K562 (cell line): ENCODE measurements around the gene PCDHA5. TPM values are rescaled to one million over a fixed set of nuclear protein-coding genes. Genes with fewer than 3 reads are reported as not detected.
"Not testable (repeated sequence)": the region's sequence is repeated elsewhere in the genome, so short reads cannot be mapped to it uniquely, and the experiment has no call there.

Experiments
- ATAC-seq: fragments of 200-7000 bp; cut with Tn5 transposase; 3 replicates; pipeline ENCODE4 v1.9.1; 2020; ENCODE audit warnings: moderate library complexity
- BruUV-seq: library from RNA; stranded (reverse); fragments of 400-500 nt; replicated peaks from 2 replicates; lab custom pipeline; 2021; lab: Mats Ljungman, UMichigan
- CTCF ChIA-PET: fragments of 300-600 bp; formaldehyde crosslinking; extraction: SDS; loops from one replicate; lab custom pipeline; 2021; ENCODE audit warnings: low intra/inter-chr PET ratio; lab: Yijun Ruan, JAX
- POLR2A ChIA-PET: fragments of 300-600, 350-650 bp; sonication (Branson Sonifier 250); formaldehyde crosslinking; extraction: SDS; loops from one replicate; lab custom pipeline; 2021; ENCODE audit warnings: antibody characterized with exemption, inconsistent platforms; lab: Yijun Ruan, JAX
- DNase-seq, 4 experiments: peaks; one replicate each; pipeline versions ENCODE4 v3.0.0 to v3.0.0-alpha.2; 2011 to 2018; ENCODE audit warnings: low spot score in 3 of 4, mixed read lengths in 3 of 4; ENCODE audit errors: extremely low read depth in 1 of 4
- FAIRE-seq: peaks from 2 replicates; lab custom pipeline; 2011; peaks lifted over from hg19 to GRCh38; lab: Jason Lieb, UNC
- H2AFZ ChIP-seq: 2 replicates; pipeline ENCODE4 v1.6.0; 2011; ENCODE audit warnings: low read depth, low read length, control low read depth, inconsistent platforms
- H3K27ac ChIP-seq: fragments of 200-600 bp; 3 replicates; pipeline ENCODE4 v1.8.0; 2011; ENCODE audit warnings: low read depth, mild to moderate bottlenecking, control low read depth, inconsistent platforms, low read length, moderate library complexity, mixed read lengths; ENCODE audit errors: extremely low read depth
- H3K27me3 ChIP-seq, 2 experiments: fragments of 300-600 bp in 1 of 2; 2 replicates in 1 of 2; 3 replicates in 1 of 2; pipeline versions ENCODE4 v1.6.0 to v1.8.0; 2011; ENCODE audit warnings: inconsistent platforms in 2 of 2, low read length in 2 of 2, mild to moderate bottlenecking in 1 of 2, mixed read lengths in 1 of 2, moderate library complexity in 1 of 2; ENCODE audit not compliant: control insufficient read depth in 2 of 2, insufficient read depth in 2 of 2
- H3K36me3 ChIP-seq: fragments of 300-600 bp; 3 replicates; pipeline ENCODE4 v1.8.0; 2011; ENCODE audit warnings: mild to moderate bottlenecking, low read length, inconsistent platforms; ENCODE audit not compliant: control insufficient read depth, insufficient read depth
- H3K4me1 ChIP-seq, 2 experiments: fragments of 200-600 bp in 1 of 2; replicated peaks in 1 of 2; 2 replicates in 1 of 2; 3 replicates in 1 of 2; pipeline versions ENCODE4 v1.5.1 to v1.8.0; 2011; ENCODE audit warnings: inconsistent platforms in 2 of 2, low read length in 2 of 2, mild to moderate bottlenecking in 1 of 2, mixed read lengths in 1 of 2, moderate library complexity in 1 of 2; ENCODE audit not compliant: control insufficient read depth in 2 of 2, insufficient read depth in 2 of 2
- H3K4me2 ChIP-seq: 2 replicates; pipeline ENCODE4 v1.6.1; 2011; ENCODE audit warnings: low read length, control low read depth, inconsistent platforms, mixed read lengths; ENCODE audit not compliant: insufficient read depth
- H3K4me3 ChIP-seq: fragments of 200-600 bp; sonication (generic), shearing (Covaris generic); 2 replicates; pipeline ENCODE4 v1.5.1; 2016; ENCODE audit warnings: control low read depth, inconsistent platforms
- H3K79me2 ChIP-seq: fragments of 200-600 bp; 3 replicates; pipeline ENCODE4 v1.8.0; 2011; ENCODE audit warnings: low read length, inconsistent platforms; ENCODE audit not compliant: control insufficient read depth, insufficient read depth
- H3K9ac ChIP-seq, 2 experiments: 2 replicates each; pipeline versions ENCODE4 v1.6.0 to v1.6.1; 2011; ENCODE audit warnings: low read depth in 2 of 2, low read length in 2 of 2, control low read depth in 1 of 2, inconsistent platforms in 1 of 2, mild to moderate bottlenecking in 1 of 2, mixed read lengths in 1 of 2; ENCODE audit not compliant: insufficient read depth in 1 of 2
- H3K9me1 ChIP-seq: one replicate; pipeline ENCODE4 v1.6.0; 2011; ENCODE audit warnings: inconsistent platforms, mild to moderate bottlenecking, low read length, moderate library complexity; ENCODE audit not compliant: control insufficient read depth, insufficient read depth
- H3K9me3 ChIP-seq: replicated peaks from 2 replicates; pipeline ENCODE4 v1.5.1; 2011; ENCODE audit warnings: low read depth, low read length, inconsistent platforms; ENCODE audit not compliant: control insufficient read depth, insufficient read depth
- H4K20me1 ChIP-seq: replicated peaks from 2 replicates; pipeline ENCODE4 v1.6.1; 2011; ENCODE audit warnings: low read length, inconsistent platforms, mixed read lengths; ENCODE audit not compliant: control insufficient read depth, insufficient read depth
- WGBS: fragments of 100-300 bp; shearing (Covaris generic); methylation state at CpG from one replicate; pipeline ENCODE4 v1.1.6; 2016; ENCODE audit warnings: low coverage, mixed read lengths; ENCODE audit not compliant: insufficient coverage; ENCODE audit errors: missing lambda C conversion rate; 5-methylcytosine and 5-hydroxymethylcytosine counted together
- in situ Hi-C: fragments of 300-500 bp; cut with MboI; formaldehyde crosslinking; loops from 4 replicates; pipeline ENCODE4 v1.15.0; 2018; ENCODE audit warnings: inconsistent platforms, mixed read lengths
- intact Hi-C: fragments of 100-400 bp; cut with micrococcal nuclease; formaldehyde crosslinking; loops from 2 replicates; pipeline ENCODE4 v1.14.2; 2022
- polyA plus RNA-seq, 8 experiments: library from polyadenylated mRNA; depleted of rRNA in 4 of 8; stranded (reverse) in 5 of 8; unstranded in 3 of 8; fragments of >200 nt; fragmentation: Nextera tagmentation in 2 of 8; fragmentation: Illumina TruSeq in 1 of 8; extraction: Ambion mirVana in 2 of 8; extraction: Trizol in 1 of 8; gene quantifications; 2 replicates each; pipeline versions ENCODE4 v1.2.1 to v1.2.3, GENCODE V29; 2011 to 2014; ENCODE audit warnings: inconsistent platforms in 1 of 8, missing spikeins in 1 of 8
- total RNA-seq, 7 experiments: library from RNA; depleted of rRNA in 6 of 7; stranded (reverse); fragments of >200 nt in 6 of 7; fragmentation: Illumina TruSeq in 2 of 7; extraction: Trizol in 2 of 7; gene quantifications; 2 replicates each; pipeline versions ENCODE4 v1.2.1 to v1.2.3, GENCODE V29; 2011 to 2021; ENCODE audit warnings: low replicate concordance in 1 of 7

PCDHA5 gene
- total and polyA plus RNA-seq, 9 of the 15 experiments (the other 6 are each of a cell fraction or from before 2014, with no cell fraction given) = not detected

DNA sequence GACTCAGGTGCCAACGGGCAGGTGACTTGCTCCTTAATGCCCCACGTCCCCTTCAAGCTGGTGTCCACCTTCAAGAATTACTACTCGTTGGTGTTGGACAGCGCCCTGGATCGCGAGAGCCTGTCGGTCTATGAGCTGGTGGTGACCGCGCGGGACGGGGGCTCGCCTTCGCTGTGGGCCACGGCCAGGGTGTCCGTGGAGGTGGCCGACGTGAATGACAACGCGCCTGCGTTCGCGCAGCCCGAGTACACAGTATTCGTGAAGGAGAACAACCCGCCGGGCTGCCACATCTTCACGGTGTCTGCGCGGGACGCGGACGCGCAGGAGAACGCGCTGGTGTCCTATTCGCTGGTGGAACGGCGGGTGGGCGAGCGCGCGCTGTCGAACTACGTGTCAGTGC lies 34.0 kb upstream of the PCDHA5 start:
- H2AFZ ChIP-seq, H3K4me3 ChIP-seq, DNase-seq, FAIRE-seq, H3K4me1 ChIP-seq, H3K9me1 ChIP-seq, BruUV-seq, H3K9me3 ChIP-seq, H3K27ac ChIP-seq, H3K9ac ChIP-seq, H3K4me2 ChIP-seq, in situ Hi-C loops, ATAC-seq, H3K36me3 ChIP-seq, H3K79me2 ChIP-seq, POLR2A ChIA-PET, CTCF ChIA-PET, H3K27me3 ChIP-seq, intact Hi-C loops, H4K20me1 ChIP-seq: not testable (repeated sequence)
- WGBS = 51% methylated on average over 31 of the region's 44 CpGs

DNA sequence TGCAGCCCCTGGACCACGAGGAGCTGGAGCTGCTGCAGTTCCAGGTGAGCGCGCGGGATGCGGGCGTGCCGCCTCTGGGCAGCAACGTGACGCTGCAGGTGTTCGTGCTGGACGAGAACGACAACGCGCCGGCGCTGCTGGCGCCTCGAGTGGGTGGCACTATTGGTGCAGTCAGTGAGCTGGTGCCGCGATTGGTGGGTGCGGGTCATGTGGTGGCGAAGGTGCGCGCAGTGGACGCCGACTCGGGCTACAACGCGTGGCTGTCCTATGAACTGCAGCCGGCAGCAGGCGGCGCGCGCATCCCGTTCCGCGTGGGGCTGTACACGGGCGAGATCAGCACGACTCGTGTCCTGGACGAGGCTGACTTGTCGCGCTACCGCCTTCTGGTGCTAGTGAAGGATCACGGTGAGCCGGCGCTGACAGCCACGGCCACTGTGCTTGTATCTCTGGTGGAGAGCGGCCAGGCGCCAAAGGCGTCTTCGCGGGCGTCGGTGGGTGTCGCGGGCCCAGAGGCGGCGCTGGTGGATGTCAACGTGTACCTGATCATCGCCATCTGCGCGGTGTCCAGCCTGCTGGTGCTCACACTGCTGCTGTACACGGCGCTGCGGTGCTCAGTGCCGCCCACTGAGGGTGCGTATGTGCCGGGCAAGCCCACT lies 33.4 kb upstream of the PCDHA5 start:
- H3K27ac ChIP-seq, H3K27me3 ChIP-seq, POLR2A ChIA-PET, CTCF ChIA-PET, H3K36me3 ChIP-seq, ATAC-seq, H4K20me1 ChIP-seq, H3K9ac ChIP-seq, H3K9me1 ChIP-seq, in situ Hi-C loops, H3K4me1 ChIP-seq, H3K4me2 ChIP-seq, H3K4me3 ChIP-seq, DNase-seq, H3K9me3 ChIP-seq, intact Hi-C loops, H3K79me2 ChIP-seq, BruUV-seq, H2AFZ ChIP-seq, FAIRE-seq: not testable (repeated sequence)
- 20% methylated on average over 33 of the region's 70 CpGs for WGBS
